22Rv1 (cell line): Measurements from ENCODE around the gene TESMIN.

Experiments used
- ZFX ChIP-seq: fragments of 450-650 bp; IDR thresholded peaks from 2 replicates; pipeline ENCODE4 v1.6.1; 2017; ENCODE audit warnings: antibody characterized with exemption, borderline replicate concordance
- TF ChIP-seq, protein P1 (sequence below): fragments of 450-650 bp; IDR thresholded peaks from 2 replicates; pipeline ENCODE4 v1.5.1; 2017; ENCODE audit warnings: mild to moderate bottlenecking

DNA sequence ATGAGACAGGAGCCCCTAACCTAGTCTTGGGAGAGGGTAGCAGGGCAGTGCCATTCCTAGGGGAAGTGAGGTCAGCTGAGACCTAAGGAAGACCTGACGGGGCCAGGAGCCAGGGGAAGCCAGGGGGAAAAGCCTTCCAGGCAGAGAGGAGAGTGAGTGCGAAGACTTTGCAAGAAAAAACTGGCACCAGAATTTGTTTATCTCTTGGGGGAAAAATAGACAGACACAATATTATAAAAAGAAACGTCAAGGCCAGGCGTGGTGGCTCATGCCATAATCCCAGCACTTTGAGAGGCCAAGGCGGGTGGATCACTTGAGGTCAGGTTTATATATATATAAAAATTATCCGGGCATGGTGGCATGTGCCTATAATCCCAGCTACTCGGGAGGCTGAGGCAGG lies 26.9 kb upstream of the TESMIN start:
- TF ChIP-seq, protein P1, sequence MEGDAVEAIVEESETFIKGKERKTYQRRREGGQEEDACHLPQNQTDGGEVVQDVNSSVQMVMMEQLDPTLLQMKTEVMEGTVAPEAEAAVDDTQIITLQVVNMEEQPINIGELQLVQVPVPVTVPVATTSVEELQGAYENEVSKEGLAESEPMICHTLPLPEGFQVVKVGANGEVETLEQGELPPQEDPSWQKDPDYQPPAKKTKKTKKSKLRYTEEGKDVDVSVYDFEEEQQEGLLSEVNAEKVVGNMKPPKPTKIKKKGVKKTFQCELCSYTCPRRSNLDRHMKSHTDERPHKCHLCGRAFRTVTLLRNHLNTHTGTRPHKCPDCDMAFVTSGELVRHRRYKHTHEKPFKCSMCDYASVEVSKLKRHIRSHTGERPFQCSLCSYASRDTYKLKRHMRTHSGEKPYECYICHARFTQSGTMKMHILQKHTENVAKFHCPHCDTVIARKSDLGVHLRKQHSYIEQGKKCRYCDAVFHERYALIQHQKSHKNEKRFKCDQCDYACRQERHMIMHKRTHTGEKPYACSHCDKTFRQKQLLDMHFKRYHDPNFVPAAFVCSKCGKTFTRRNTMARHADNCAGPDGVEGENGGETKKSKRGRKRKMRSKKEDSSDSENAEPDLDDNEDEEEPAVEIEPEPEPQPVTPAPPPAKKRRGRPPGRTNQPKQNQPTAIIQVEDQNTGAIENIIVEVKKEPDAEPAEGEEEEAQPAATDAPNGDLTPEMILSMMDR = no peak
- no peak for TF ChIP-seq ZFX
